ENCODE measurements around the gene DNASE1. TPM values are rescaled to one million over a fixed set of nuclear protein-coding genes. Genes with fewer than 3 reads are reported as not detected.
"Not testable (repeated sequence)": the region's sequence is repeated elsewhere in the genome, so short reads cannot be mapped to it uniquely, and the experiment has no call there.

The DNASE1 gene
- polyA plus RNA-seq: 1 to 10 TPM in 2 of 3 donors, under 1 TPM in 1; 0.60 to 9.0 (median 3.5) TPM

GRCh38 chr16:3654249-3654991 lies at the start of gene DNASE1:
TSS of gene DNASE1 (plus strand) at chr16:3654691. CDS start at chr16:3655374, 683 bp downstream.
- Mint-ChIP-seq H3K4me1 (peaks cover 0 to 7% of the 10 kb centered on the region in 2 donors), H3K27me3 (ENCODE audit: low read depth in 3 of 3) (peaks cover 0 to 2% (median 2%) of the 10 kb centered on the region in 3 donors), H3K4me3 (no peak within 1 kb of the TSS), H3K27ac (peak within 1 kb of the TSS in 3 of 6 donors; percentile 30 to 50 (median 45)), H3K36me3 (peaks cover 5 to 14% (median 8%) of the 10 kb centered on the region in 3 donors), H3K9me3 (no peaks in the 10 kb centered on the region)
- peak; percentile 40 to 47 (median 46) for DNase-seq

GRCh38 chr16:3606441-3606840 lies 48.0 kb upstream of the DNASE1 start:
- no peak overlapping the region for H3K4me3 Mint-ChIP-seq
- peaks cover 13 to 15% of the 10 kb centered on the region in 2 donors for H3K4me1 Mint-ChIP-seq
- H3K27ac Mint-ChIP-seq: no peak overlapping the region
- H3K36me3 Mint-ChIP-seq: peaks cover 19 to 27% (median 22%) of the 10 kb centered on the region in 3 donors
- DNase-seq: no peak
- H3K9me3 Mint-ChIP-seq: no peaks in the 10 kb centered on the region
- H3K27me3 Mint-ChIP-seq (ENCODE audit: low read depth in 3 of 3): peaks cover 0 to 4% (median 3%) of the 10 kb centered on the region in 3 donors

- H3K9me3 Mint-ChIP-seq: no peaks in the 10 kb centered on the region
- peaks cover 19 to 23% of the 10 kb centered on the region in 2 donors for H3K4me1 Mint-ChIP-seq
- no peak for DNase-seq
- H3K27ac Mint-ChIP-seq: no peak overlapping the region
- peaks cover 13 to 21% (median 17%) of the 10 kb centered on the region in 3 donors for H3K36me3 Mint-ChIP-seq
- no peak overlapping the region for H3K4me3 Mint-ChIP-seq
- H3K27me3 Mint-ChIP-seq (ENCODE audit: low read depth in 3 of 3): peaks cover 2 to 9% (median 8%) of the 10 kb centered on the region in 3 donors
Observed at GRCh38 chr16:3607161-3607560, 47.3 kb upstream of the DNASE1 start.

GRCh38 chr16:3607634-3608033 lies 46.9 kb upstream of the DNASE1 start:
- H3K4me1 Mint-ChIP-seq: peaks cover 23 to 27% of the 10 kb centered on the region in 2 donors
- no peak overlapping the region for H3K27ac Mint-ChIP-seq
- H3K4me3 Mint-ChIP-seq: no peak overlapping the region
- H3K36me3 Mint-ChIP-seq: peaks cover 11 to 20% (median 18%) of the 10 kb centered on the region in 3 donors
- peaks cover 2 to 10% (median 8%) of the 10 kb centered on the region in 3 donors for H3K27me3 Mint-ChIP-seq (ENCODE audit: low read depth in 3 of 3)
- DNase-seq: no peak
- H3K9me3 Mint-ChIP-seq: no peaks in the 10 kb centered on the region

- no peak overlapping the region for H3K4me3 Mint-ChIP-seq
- peaks cover 27 to 32% of the 10 kb centered on the region in 2 donors for H3K4me1 Mint-ChIP-seq
- no peaks in the 10 kb centered on the region for H3K9me3 Mint-ChIP-seq
- H3K36me3 Mint-ChIP-seq: peaks cover 9 to 21% (median 19%) of the 10 kb centered on the region in 3 donors
- no peak for DNase-seq
- H3K27ac Mint-ChIP-seq: no peak overlapping the region
- H3K27me3 Mint-ChIP-seq (ENCODE audit: low read depth in 3 of 3): peaks cover 2 to 10% (median 8%) of the 10 kb centered on the region in 3 donors
Observed at GRCh38 chr16:3608069-3608468, 46.4 kb upstream of the DNASE1 start.

GRCh38 chr16:3608976-3609375 lies 45.5 kb upstream of the DNASE1 start:
- H3K4me3 Mint-ChIP-seq: peak overlapping the region in 1 of 5 donors; percentile 8
- H3K9me3 Mint-ChIP-seq; DNase-seq; H3K27ac Mint-ChIP-seq; H3K27me3 Mint-ChIP-seq (ENCODE audit: low read depth in 3 of 3): not testable (repeated sequence)
- peaks cover 33 to 38% of the 10 kb centered on the region in 2 donors for H3K4me1 Mint-ChIP-seq
- H3K36me3 Mint-ChIP-seq: peaks cover 5 to 17% (median 13%) of the 10 kb centered on the region in 3 donors

- H3K27ac Mint-ChIP-seq: peak overlapping the region; percentile 75 to 93 (median 84)
- no peak for DNase-seq
- no peaks in the 10 kb centered on the region for H3K9me3 Mint-ChIP-seq
- peaks cover 5 to 17% (median 10%) of the 10 kb centered on the region in 3 donors for H3K36me3 Mint-ChIP-seq
- H3K4me3 Mint-ChIP-seq: peak overlapping the region; percentile 88 to 100 (median 99)
- peaks cover 2 to 10% (median 8%) of the 10 kb centered on the region in 3 donors for H3K27me3 Mint-ChIP-seq (ENCODE audit: low read depth in 3 of 3)
- H3K4me1 Mint-ChIP-seq: peaks cover 41 to 49% of the 10 kb centered on the region in 2 donors
Observed at GRCh38 chr16:3609895-3610697, 44.4 kb upstream of the DNASE1 start.

- peak overlapping the region; percentile 75 to 93 (median 84) for H3K27ac Mint-ChIP-seq
- H3K4me1 Mint-ChIP-seq: peaks cover 46 to 56% of the 10 kb centered on the region in 2 donors
- no peaks in the 10 kb centered on the region for H3K9me3 Mint-ChIP-seq
- no peak for DNase-seq
- peaks cover 2 to 10% (median 8%) of the 10 kb centered on the region in 3 donors for H3K27me3 Mint-ChIP-seq (ENCODE audit: low read depth in 3 of 3)
- H3K36me3 Mint-ChIP-seq: peaks cover 5 to 17% (median 13%) of the 10 kb centered on the region in 3 donors
- peak overlapping the region; percentile 88 to 100 (median 99) for H3K4me3 Mint-ChIP-seq
Observed at GRCh38 chr16:3610698-3611145, 43.8 kb upstream of the DNASE1 start.

GRCh38 chr16:3611146-3611975 lies 43.1 kb upstream of the DNASE1 start, which contains the start of gene SLX4:
TSS of gene SLX4 (minus strand) at chr16:3611606. CDS start at chr16:3608964, 2,642 bp downstream.
- H3K4me1 Mint-ChIP-seq: peaks cover 48 to 57% of the 10 kb centered on the region in 2 donors
- no peaks in the 10 kb centered on the region for H3K9me3 Mint-ChIP-seq

GRCh38 chr16:3612510-3613466 lies 41.7 kb upstream of the DNASE1 start:
- peaks cover 2 to 10% (median 8%) of the 10 kb centered on the region in 3 donors for H3K27me3 Mint-ChIP-seq (ENCODE audit: low read depth in 3 of 3)
- peaks cover 0 to 9% (median 9%) of the 10 kb centered on the region in 3 donors for H3K36me3 Mint-ChIP-seq
- no peaks in the 10 kb centered on the region for H3K9me3 Mint-ChIP-seq
- H3K4me1 Mint-ChIP-seq: peaks cover 47 to 66% of the 10 kb centered on the region in 2 donors
- DNase-seq: no peak
- peak overlapping the region; percentile 63 to 93 (median 78) for H3K27ac Mint-ChIP-seq
- peak overlapping the region; percentile 94 to 100 (median 99) for H3K4me3 Mint-ChIP-seq

More at GRCh38 chr16:3611146-3611975, 43.1 kb upstream of the DNASE1 start, which contains the start of gene SLX4:
- H3K36me3 Mint-ChIP-seq: peaks cover 4 to 13% (median 9%) of the 10 kb centered on the region in 3 donors
- peaks cover 2 to 10% (median 8%) of the 10 kb centered on the region in 3 donors for H3K27me3 Mint-ChIP-seq (ENCODE audit: low read depth in 3 of 3)
- peak within 1 kb of the TSS; percentile 93 to 100 (median 99) for H3K27ac Mint-ChIP-seq
- peak; percentile 94 to 96 (median 96) for DNase-seq
- H3K4me3 Mint-ChIP-seq: peak within 1 kb of the TSS; percentile 94 to 100 (median 99)

GRCh38 chr16:3618769-3619141 lies 35.7 kb upstream of the DNASE1 start:
- no peak overlapping the region for H3K4me3 Mint-ChIP-seq
- peaks cover 0 to 6% (median 4%) of the 10 kb centered on the region in 3 donors for H3K36me3 Mint-ChIP-seq
- peaks cover 22 to 45% of the 10 kb centered on the region in 2 donors for H3K4me1 Mint-ChIP-seq
- peaks cover 0 to 2% (median 0%) of the 10 kb centered on the region in 3 donors for H3K27me3 Mint-ChIP-seq (ENCODE audit: low read depth in 3 of 3)
- no peak for DNase-seq
- H3K27ac Mint-ChIP-seq: peak overlapping the region in 2 of 6 donors; percentile 34 to 62
- H3K9me3 Mint-ChIP-seq: no peaks in the 10 kb centered on the region

GRCh38 chr16:3623642-3624041 lies 30.8 kb upstream of the DNASE1 start:
- no peaks in the 10 kb centered on the region for H3K9me3 Mint-ChIP-seq
- no peak for DNase-seq
- no peak overlapping the region for H3K4me3 Mint-ChIP-seq
- H3K27ac Mint-ChIP-seq: peak overlapping the region in 2 of 6 donors; percentile 9 to 12
- H3K36me3 Mint-ChIP-seq: no peaks in the 10 kb centered on the region
- peaks cover 25 to 38% of the 10 kb centered on the region in 2 donors for H3K4me1 Mint-ChIP-seq
- peaks cover 0 to 2% (median 0%) of the 10 kb centered on the region in 3 donors for H3K27me3 Mint-ChIP-seq (ENCODE audit: low read depth in 3 of 3)

Measured in immature natural killer cell (primary cell).